ENCODE results near the gene CFAP100.

Gene CFAP100

DNA sequence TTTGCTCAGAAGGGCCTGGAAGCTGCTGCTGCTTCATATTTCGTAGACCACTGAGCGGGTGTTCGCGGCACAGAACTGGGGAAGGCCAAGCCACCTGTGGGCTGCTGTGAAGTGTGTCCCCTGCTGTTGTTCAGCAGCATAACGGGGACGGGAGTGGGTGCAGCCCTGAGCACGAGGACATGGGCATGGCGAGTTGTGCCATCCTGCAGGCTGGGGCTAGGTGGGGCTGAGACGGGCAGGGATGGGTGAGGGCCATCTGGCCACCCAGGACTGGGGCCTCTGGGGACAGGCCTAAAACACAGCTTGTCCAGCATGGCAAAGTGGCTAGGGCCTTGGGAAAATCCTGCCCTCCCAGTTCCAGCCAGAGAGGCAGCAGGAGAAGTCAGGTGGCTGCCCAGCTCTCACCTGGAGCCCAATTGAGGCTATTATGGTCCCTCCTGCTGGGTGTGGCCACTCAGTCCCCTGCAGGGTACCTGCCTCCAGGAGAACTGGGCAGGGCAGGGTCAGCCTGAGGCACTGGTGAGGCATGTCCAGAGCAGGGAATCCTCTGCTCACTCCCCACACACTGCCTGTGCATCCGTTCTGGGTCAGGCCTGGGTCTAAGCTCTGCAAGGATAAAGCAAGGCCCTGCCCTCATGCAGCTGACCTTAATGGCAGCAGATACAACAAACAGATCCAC, 29.5 kb downstream of the CFAP100 start:
- no peak for DNase-seq

DNA sequence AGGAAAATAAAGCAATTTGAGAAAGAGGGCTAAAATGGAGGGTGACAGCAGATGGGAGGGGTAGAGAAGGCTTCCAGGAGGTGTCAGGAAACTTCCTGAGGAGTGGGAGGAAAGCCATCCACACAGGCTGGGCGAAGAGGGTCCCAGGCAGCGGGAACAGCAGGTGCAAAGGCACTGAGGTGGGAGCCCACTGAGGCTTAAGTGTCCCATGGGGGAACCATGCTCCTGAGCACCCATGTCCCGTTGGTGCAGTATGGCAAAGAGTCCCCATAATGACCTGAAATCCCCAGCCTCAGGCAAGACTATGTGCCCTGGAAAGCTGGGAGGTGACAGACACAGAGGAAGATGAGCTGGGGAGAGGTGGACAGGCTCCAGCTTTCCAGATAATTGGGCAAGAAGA, 30.0 kb downstream of the CFAP100 start:
- DNase-seq, result no peak

DNA sequence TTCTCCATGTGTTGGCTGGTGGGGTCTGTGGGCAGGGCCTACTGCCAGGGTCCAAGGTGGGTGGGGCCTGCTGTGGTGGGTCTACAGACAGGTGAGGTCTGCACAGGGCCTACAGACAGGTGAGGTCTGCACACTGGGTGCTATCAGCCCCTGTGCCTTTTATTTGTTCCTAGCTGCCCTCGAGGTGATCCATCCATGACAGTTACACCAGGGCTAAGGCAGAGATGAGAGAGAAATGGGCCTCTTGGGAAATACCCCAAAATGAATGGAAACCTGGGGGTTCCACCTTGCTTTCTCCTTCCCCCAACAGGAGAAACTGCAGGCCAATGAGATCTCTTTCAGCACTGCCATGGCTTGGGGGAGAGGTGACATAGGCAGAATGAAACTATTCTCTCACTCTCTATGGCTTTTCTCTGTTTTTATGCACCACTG, 36.4 kb downstream of the CFAP100 start:
- DNase-seq, result no peak

DNA sequence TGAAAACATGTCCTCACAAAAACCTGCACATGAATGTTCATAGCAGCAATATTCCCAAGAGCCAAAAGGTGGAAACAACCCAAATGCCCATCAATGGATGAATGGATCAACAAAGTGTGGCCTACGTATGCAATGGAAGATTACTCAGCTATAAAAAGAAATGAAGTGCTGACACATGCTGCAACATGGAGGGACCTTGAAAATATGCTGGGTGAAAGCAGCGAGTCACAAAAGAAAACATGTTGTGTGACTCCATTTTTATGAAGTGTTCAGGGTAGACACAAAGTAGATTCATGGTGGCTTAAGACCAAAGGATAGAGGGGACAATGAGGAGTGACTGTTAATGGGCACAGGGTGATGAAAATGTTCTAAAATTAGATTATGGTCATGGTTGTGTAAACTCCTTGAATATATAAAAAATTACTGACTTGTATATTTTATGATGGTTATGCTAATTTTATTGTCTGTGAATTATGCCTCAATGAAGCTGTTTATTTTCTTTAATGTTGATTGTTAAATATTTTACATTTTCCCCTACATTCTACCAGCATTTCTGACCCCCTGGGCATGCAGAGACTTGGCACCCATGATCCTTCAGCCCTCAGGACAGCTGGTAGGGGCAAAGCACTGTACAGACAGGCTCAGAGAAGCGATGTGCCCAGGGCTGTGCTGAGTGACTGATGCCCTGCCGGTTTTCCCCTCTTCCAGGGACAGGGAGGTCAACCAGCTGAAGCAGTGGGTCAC, 37.8 kb downstream of the CFAP100 start:
- no peak for DNase-seq

DNA sequence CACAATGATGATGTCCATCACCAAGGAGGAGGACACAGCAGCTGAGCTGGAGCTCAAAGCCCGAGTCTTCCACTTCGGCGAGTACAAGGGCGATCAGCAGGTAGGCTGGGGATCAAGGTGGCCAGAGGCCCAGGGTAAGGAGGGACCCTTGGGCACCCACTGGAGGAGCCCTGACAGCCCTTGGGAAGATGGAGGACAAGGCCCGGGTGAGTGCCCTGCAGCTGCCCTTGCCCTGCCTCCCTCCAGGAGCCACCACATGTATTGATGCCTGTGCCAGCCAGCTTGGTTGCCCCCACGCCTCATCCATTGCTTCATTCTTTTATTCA, 38.4 kb downstream of the CFAP100 start:
- no peak for DNase-seq

DNA sequence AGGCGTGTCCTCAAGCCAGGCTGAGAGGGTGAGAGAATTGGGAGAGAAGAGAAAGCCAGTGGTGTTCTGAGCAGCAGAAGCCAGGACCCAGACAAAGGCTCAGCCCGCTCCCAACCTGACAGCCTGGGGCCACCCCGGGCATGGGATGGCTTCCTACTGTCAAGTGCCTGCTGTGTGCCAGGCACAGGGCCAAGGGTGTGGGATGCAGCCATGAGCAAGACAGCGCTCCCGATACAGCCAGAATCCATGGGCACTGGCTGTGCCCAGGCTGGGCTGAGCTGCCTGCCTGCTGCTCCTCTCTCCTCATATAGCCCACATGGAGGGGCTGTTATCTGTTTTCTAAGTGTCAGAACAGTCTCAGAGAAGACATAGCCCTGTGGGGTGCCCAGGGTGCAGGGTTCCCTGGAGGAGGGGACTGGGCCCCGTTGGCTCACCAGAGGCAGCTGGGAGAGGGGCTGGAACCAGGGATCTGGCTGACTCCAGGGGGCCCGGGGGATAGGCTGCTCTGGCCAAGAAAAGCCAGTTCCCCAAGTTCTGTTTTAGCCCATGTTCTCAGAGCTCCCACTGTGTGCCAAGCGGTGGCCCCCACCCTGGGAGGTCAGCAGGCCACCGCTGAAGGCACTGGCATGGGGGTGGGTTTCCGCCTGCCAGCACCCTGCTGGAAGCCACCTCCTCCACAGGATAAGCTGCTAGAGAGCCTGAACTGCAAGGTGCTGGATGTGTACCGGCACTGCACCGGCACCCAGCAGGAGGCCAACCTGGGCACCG, 39.0 kb downstream of the CFAP100 start:
- no peak for DNase-seq

DNA sequence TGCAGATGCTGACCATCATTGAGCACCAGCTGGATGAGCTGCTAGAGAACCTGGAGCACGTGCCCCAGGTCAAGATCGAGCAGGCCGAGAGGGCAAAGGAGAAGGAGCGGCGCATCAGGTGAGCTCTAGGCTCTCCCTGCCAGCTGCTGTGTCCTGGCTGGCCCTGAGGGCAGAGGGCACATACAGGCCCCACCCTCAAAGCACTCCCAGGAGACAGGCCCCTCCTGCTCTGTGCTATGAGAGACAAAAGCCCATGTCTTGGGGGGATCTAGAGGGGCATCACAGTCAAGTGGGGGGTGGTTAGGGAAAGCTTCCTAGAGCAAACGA, 39.5 kb downstream of the CFAP100 start:
- DNase-seq, result no peak

DNA sequence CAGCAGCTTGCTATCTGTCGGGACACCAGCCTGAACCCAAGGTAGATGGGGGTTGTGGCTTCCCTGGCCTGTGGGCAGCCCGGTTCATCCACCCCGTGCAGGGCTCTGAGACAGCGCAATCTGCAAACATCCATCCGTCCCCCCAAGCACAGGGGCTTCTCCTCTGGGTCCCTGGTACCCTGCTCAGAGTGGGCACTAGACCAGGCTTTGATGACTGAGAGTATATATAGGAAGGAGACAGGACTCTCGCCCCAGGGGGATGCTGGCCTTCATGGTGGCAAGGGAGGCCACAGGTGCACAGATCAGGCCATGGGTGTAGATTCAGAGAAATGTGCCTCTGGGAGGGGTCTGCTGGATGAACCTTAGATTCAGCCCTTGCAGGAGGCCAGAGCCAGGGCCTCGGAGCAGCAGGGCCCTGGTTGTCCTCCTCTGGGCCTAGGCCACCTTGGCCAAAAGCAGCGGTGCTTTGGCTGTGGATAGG, 40.3 kb downstream of the CFAP100 start:
- no peak for DNase-seq

DNA sequence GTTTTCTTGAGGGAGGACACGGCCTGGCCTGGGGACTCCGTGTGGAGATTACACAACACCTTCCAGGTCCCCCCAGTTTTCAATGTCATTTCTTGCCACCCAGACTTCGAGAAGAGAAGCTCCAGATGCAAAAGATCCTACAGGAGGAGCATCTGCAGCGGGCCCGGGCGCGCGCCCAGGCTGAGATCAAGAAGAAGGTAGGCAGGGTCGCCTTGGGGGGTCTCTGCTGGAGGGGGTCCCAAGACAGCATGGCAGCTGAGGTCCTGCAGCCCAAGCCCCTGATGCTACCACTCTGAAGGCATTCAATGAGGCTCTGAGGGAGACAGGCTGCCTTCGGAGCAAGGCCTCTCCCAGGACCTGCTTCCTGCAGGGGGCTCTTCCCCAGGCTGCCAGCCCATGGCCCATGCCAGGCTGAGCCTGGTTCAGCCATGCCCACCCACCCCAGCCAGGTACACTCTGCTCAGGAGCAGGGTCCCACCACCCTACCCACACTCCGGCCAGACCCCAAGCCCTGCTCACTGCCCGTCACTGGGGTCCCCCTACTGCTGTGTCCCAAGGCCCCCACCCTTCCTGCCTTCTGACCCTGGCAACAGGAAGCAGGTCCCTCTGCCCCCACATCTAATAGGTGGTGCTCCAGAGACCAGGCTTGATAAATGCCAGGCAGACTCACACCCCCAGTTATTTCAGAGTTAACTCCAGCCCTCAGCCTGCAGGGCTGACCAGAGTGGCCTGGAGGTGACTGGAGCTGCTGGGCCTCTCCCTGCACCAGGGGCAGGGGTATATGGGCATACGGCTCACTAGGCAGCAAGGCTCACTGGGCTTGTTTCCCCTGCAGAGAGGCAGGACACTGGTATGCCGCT, 41.0 kb downstream of the CFAP100 start:
- DNase-seq, result no peak

DNA sequence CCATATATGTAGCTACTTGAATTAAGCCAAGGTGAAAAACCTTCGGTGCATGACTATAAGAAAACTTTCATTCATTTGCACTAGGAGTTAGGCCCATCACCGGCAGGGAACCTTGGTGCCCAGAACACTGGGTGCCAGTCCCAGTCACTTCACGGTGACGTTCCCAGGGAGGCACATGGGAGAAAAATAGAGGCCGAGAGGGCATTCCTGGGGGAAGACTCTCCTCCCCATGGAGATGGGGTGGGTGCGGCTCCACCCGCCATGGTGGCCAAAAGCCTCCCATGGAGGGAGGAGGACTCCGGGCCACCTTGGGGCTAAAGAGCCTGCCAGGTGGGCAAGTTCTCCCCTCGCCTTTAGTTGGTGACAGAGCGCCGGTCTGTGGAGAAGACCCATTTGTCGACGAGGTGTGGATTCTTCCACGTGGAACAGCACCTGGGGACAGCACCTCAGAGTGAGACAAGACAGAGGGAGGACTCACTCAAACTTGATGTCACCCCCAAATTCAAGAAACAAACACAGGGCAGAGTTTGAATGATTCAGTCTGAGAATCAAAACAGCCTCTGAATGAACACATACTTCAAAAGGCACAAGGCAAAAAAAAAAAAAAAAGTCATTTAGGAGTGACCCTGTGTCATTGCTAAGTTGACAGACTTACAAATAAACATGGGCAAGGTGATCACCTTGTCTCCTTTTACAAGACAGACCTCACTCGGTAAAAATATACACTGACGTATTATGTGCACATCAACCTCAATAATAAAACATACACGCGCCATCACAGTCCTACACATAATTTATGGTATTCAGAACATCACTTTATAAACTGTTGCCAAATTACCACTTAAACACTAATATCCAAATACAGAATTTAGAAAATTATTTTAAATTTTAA, 42.4 kb downstream of the CFAP100 start:
- DNase-seq, result no peak

DNA sequence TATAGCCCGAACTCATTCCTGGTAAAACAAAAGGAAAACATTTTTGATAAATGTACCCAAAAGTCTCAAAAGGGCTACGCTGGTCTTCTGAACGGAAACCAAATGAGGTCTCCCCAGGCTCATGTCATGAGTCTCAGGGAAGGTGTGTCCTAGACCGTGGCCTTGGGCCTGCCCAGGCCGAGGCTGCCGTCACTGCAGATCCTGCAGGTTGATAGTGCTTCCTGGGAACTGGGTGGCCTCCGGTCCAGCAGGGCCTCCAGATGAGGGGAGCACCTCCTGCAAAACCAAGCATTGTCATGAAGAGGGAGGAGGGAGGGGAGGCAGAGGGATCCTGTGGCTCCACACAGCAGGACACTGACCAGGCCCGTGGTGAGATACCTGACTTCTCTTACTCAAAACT, 43.5 kb downstream of the CFAP100 start:
- no peak for DNase-seq

DNA sequence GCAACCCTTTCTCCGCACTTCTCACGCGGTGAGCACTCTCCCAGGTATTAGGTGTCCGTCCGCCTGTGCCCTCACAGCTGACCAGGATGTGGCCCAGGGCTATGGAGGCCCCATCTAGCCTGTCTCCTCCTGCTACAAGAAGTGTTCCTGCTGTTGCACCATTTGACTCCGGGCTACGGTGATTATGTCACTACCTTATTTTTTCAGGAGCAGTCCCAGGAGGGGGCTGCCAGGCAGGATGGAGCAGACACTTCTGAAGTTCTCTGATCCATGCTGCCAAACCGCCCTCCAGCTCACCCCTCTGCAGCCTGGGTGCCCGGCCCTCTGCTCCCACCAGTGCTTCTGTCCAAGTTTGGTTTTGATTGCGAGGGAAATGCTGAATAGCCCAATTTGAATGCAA, 44.0 kb downstream of the CFAP100 start:
- no peak for DNase-seq

DNA sequence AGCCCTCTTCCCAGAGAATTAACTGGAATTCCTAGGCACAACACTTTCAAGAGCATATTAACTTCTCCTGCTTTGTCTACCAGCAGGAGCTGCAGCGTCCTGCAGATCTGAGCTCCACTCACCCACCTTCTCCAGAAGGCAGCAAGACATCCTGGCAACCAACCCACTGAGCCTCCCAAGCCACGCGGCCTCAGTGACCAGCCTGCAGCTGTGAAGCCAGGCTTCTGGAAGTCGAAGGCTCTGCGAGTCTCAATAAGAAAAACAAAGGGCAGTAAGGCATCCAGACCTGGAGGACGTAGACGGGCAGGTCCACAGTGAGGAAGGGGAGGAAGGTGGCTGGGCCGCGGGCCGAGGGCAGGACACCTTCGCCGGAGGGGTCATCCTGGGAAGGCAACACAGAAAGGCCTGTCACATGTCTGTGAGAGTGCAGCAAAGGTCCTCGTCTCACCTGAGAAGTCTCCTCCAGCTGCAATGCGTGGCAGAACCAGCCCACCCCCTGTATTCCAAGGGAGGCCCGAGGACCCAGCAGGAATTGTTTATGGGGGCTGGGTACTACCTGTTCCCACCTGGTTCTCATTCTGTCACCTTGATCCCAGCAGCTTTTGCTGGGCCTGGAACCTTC, 44.7 kb downstream of the CFAP100 start:
- no peak for DNase-seq

DNA sequence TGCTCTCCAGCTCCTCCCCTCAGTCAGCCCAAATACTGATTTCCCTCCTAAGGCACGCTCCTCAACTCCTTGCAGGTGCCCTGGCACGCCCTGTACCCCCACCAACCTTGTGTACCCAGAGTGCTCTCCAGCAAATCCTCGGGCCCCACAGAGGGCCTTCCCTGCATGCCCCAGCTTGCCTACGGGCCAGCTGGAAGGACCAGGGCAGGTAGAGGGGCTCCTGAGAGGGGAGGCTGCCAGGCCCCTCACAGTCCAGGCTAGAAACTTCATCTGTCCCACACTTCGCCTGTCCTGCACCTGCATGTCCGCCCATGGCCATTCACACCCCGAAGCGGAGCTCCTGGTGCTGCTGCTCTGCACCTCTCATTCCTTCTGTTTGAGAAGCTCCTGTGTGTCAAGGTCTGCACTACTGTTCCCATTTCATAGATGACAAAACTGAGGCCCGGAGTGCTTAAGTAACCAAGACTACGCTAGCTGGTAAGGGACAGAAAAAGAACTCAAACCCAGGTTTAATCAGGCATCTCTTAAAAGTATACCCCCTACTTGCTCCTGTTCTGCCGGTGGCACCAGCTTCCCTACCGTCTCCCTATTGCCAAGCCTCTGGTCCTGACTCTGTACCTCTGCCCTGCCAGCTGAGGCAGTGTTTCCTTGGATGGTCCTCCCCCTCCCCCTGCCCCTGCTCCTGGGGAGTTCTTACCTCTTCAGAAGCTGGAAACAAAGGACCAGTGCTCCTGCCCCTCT, 45.4 kb downstream of the CFAP100 start:
- DNase-seq, result no peak

DNA sequence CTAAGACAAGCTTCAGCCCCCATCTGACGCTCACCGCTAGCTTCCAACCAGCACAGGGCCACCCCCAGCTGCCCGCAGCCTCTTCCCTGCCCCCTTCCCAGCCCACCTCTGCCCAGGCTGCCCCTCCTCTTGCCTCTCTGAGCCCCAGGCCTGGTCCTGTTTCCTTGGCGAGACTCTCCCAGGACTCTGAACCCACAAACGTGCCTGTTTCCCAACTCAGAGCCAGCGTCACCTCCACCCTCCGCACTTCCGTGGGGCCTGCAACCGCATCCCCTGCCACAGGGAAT, 45.9 kb downstream of the CFAP100 start:
- no peak for DNase-seq

DNA sequence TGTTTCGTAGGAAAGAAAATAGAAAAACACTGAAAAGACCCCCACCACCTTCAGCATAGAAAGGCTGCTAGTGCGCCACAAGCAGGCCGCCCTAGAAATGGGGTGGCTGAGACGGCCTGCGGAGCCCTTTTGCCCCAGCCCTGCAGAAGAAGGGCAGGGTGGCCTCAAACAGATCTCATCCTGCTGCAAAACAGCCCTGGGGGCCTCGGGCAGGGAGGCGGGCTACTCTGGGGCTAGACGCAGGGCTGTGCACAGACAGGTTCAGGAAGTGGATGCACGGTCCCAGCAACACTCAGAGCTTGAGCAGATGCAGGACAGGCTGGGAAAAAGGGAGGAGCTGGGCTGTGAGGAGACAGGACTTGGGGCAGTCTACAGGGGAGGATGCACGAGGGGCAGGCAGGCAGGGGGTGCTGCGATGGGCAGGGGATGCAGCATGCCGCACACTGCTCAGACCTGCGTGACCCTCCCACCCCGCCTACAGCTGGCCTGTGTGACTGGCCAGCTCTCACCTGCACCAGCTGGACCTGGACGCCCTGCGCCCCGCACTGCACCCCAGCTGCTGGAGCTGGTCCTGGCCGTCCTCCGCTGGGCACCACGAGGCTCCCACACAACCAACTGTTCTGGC, 46.7 kb downstream of the CFAP100 start:
- no peak for DNase-seq

DNA sequence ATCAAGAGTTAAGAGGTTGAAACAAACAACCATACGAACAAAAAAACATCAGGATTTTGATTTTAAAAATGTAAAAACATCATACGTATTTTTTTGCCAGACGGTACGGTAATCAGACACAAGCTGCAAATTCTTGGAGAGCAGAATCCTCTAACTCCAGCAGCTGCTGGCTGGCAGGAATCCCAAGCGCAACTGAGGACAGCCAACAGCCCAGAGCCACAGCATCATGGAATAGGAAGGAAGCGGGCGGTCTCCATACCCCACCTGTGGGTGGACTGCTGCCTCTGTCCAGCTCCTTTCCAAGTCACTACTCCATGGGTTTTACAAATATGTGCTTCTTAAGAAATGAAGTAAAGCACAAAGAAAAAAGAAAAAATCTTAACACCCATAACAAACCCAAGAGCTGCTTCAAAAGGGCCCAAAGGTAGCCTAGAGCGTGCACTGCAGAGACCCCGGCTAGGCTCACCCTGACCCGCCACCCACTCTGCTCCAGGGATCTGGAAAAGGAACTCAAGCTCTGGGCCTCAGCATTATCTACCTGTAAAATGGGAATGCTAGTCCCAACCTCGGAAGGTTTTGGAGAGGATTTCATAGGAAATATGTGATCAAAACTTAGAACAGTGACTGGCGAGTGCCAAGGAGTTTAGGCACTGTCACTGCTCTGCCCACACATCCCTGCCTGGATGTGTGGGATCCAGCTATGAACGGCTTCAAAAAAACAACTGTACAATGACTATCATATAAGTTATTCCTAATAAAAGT, 47.6 kb downstream of the CFAP100 start:
- DNase-seq, result no peak

DNA sequence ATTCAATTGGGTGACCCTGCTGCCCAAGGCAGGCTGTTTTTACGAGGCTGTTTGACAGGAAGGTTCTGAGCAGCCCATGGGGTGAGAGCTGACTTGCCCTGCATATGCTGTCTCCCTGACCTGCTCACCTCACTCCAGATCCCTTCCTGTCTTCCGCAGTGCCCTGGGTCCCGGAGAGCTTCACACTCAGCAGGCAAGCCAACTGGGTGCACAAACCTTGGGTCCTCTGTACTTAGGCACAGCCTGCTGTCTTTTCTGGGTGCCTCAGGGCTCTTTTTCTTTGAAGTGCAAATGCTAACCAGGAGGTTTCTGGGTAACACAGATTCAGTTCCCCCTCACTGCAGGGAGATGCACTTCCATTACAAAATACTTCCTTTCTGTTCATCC, 48.1 kb downstream of the CFAP100 start:
- no peak for DNase-seq

DNA sequence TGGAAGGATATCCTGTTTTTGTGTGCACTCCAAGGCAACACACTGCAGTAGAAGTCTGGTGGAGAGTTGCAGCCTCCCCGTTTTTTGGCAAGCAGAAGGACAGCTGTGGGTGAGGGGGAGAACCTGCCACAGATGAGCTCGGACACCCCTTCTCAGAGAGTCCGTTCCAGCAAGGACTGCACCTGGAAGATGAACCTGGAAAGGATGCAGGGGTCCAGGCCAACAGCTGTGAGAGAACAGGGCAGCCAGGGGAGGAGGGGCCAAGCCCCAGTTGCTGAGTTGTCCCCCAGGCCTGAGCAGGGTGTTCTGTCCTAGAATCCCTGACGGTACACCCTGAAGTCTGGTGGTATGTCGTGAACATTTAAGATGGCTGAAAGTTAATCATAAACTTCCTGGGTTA, 50.8 kb downstream of the CFAP100 start:
- no peak for DNase-seq

DNA sequence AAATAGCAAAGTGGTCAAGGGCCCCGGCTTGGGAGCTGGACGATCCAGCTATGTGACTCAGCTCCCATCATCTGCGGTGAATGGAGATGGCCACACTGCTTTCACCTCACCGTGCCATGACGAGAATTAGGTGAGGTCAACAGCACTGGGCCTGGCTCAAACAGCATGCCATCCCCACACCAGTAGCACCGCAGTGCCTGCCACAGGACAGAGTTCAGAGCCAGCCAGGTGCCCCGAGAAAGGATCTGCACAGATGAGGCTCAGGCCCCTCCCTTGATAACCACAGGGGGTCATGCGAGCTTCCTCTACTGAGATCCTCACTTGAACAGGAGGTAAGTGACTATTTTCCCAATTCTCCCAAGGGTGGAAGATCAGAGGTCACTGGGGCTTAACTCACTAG, 51.6 kb downstream of the CFAP100 start:
- no peak for DNase-seq
